CD4-positive, alpha-beta T cell treated with Interleukin-2 at 100 ng/mL for 4 hours (primary cell): ENCODE results near the gene RNF166.

Source experiments
- DNase-seq: peaks from one replicate; pipeline ENCODE4 v3.0.0-alpha.2; 2020; ENCODE audit warnings: low spot score

RNF166 gene, protein sequence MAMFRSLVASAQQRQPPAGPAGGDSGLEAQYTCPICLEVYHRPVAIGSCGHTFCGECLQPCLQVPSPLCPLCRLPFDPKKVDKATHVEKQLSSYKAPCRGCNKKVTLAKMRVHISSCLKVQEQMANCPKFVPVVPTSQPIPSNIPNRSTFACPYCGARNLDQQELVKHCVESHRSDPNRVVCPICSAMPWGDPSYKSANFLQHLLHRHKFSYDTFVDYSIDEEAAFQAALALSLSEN

DNA sequence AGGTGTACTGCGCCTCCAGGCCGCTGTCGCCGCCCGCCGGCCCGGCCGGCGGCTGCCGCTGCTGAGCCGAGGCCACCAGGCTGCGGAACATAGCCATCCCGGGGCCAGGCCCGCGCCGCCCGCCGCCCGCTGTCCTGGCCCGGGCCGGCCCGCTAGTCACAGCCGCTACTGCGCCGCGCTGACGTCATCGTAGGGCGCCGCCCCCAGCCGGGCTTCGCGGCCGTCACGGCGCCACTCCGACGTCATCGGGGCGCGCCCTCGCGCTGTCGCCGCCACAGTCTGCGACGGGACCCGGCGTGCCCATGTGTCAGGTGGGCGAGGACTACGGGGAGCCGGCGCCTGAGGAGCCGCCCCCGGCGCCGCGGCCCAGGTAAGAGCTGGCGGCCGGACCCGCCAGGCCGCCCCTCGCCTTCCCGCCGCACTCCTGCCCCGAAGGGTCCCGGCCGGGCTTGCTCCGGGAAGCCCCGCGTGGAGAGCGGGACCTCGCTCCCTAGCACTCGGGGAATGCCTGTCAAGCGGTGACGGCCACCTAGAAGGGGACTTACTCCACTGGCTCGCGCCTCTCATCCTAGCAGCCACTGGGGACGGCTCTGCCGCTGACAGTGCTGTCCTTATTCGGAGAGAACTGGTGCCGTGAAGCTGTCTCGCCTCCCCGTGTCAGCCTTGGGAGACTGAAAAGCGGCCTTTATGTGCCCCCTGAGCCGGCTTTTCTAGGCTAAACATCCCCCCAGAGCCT, at the start of gene RNF166, which contains the start of gene CTU2:
Gene RNF166 (minus strand): TSS at position 180 of the 736 bp plus-strand sequence. CDS start 83 bp downstream, at position 97.
Gene CTU2 (plus strand): TSS at position 275 of the 736 bp plus-strand sequence. CDS start 28 bp downstream, at position 303.
- DNase-seq, result peak; percentile 87

DNA sequence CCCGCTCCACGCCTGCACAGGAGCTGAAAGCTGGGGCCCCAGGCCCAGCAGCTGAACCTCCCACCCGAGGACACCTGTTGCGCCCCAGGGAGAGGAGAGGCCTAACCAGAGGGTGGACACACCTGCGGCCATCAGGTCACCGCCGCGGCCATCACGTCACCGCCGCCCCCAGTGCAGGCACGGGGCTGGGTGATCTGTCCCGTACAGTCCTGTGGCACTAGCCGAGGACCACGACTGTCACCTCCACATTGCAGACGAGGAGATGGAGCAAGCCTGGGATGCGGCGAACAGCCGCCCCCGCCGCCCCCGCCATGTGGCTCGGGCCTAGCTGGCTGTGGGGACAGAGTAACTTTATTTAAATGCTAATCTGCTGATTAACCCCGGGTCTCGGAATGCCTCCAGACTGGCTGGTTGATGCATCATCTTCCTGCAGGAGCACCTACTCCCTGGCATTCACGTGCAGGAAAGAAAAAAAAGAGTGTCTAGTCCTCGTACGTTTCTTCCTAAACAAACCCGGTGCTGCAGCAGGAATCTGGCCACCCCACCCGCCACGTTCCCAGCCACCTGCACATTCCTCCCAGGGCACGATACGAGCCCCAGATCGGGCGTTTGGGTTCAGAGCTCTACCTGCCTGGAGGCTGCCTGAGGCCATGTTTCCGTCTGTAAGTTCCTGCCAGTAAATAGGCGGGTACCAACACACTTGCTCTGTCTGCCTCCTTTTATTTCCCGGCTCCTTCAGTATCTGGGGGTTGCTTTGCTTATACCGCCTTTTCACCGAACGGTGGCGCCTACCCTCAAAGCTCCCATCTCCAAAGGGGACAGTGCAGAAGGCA, 48.9 kb upstream of the RNF166 start:
- peak; percentile 23 for DNase-seq

DNA sequence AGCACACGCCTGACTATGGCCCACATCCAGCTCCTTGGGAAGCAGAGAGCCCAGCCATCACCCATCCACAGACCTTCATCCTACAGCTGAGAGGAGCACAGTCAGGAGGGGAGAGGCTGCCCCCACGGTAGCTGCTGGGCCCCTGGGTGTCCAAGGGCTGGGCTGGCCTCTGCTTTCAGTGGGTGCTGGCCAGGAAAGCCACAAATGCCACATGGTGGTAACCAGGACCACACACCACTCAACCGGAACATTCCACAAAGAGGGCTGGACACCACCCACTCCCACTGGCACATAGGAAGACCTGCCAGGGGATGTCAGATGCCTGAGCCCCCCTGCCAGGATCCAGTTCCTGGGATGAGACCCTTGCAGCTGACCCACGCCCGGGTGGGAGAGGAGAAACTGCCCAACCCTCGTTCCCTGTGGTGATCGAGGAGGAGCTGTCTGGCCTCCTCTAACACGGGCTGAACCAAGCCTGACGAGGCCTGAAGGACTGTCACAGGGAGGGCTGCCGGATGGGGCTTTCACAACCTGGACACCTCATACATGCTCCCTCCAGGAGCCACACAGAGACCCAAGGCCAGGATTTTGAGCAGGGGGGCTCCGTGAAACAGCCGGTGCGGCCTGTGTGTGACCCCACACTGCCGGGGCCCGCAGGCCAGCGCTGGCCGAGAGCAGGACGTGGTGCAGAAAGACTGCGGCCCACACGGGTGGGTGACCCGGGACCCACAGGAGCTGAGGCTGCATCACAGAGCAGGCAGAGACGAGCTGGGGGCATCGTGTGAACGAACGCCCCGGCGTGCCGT, 48.1 kb upstream of the RNF166 start:
- DNase-seq, result no peak

DNA sequence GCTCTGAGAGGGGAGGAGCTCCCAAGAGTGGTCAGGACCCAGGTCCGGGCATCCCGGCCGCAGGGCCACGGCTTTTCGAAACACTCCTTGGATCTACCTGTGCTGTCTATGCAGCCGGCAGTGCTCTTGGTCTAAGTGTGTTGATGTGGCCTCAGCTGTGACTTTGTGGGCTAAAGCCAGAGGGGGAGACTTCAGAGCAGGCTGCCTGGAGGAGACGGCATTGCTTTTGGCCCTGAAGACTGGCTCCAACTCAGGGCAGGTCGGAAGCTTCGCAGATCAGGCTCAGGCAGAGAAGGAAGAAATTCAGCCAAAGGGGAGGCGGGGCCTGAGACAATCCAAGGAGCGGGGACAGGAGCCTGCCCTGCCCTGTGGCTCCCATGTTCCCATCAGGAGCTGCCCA, 47.4 kb upstream of the RNF166 start:
- DNase-seq, result no peak

DNA sequence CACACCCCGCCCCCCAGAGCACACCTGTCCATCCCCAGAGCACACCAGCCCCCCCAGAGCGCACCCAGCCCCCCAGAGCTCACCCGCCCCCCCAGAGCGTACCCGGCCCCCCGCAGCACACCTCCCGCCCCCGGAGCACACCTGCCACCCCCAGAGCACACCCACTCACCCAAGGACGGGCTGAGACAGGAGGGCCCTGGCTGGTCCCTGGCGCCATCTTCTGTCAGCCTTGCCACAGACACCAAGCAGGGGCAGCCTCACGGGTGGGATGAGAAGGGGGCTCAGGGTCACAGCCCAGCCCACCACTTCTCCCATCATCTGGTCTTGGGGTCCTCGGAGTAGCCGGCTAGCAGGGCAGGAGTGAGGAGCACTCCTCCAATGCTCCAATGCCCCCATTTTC, 47.0 kb upstream of the RNF166 start:
- DNase-seq, result no peak

DNA sequence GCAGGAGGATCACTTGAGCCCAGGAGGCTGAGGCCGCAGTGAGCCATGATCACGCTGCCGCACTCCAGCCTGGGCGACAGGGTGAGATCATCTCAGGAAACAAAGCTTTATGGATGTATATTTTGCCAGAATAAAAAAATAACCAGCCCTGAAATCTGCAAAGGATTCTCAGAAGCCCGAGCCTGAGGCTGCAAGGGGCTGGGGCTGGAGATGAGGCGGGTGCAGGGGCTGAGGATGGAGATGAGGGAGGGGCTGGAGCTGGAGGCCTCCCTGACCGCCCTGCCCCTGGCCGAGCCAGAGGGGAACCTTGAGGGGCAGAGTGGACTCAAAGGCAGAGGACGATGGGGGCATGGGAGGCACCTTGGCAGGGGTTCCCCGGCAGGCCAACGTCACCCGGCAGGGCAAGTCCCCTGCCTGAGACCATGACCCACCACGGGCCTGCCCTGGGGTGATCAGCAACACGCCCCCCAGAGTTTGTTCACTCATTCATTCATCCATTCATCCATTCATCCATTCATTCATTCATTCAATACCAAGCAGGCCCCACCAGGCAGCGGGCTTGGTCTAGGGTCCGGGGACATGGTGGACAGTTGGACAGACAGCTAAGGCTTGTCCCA, 46.3 kb upstream of the RNF166 start:
- no peak for DNase-seq

DNA sequence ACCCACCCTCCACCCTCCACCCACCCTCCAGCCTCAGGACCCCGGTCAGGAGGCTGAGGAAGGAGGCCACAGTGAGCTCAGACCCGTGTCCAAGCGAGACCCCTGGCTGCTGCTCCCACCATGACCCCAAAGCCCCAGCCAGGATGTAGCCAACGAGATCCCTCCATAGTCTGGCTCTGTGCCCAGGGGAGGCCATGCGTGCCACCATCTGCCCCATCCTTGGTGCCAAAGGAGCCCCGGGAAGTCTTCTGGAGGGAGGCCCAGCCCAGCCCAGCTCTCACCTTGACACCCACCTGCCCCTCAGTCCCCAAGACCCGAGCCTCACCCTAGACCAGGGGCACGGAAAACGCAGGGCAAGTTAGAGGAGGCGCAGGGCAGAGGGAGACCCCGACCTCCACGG, 44.6 kb upstream of the RNF166 start:
- no peak for DNase-seq

DNA sequence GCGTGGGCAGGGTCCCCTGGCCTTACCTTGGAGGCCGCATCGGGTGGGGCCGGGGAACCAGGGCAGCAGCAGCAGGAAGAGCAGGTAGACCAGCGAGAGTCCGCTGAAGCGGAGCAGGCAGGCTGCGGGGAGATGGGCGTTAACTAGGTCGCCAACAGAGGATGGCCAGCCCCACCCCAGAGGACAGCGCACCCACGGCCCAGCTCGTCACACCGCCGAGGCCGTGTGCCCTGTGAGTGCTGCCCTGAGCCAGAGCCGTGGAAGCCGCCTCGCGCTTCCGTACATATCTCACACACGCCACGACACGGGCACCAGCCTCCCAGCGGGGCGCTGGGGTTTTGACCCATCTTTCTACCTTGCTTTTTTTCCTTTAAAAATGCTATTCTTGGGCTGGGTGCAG, 43.1 kb upstream of the RNF166 start:
- no peak for DNase-seq

DNA sequence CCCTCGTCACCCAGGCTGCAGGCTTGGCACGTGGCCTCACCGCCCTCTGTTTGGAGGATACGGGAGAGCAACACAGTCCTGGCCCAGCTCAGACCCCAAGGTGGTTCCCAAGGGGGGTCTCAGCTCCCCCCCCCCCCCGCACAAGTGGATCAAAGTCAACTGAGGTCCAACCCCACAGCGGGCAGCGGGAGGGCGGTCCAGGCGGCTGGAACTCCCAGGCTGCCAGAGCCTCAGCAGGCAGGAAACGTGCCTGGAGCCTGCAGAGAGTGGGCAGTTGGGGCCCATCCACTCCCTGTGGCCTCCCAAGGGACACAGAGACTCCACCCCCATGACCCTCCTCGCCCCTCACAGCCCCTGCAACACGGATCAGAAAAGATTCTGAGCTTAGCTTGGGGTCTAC, 42.2 kb upstream of the RNF166 start:
- no peak for DNase-seq

DNA sequence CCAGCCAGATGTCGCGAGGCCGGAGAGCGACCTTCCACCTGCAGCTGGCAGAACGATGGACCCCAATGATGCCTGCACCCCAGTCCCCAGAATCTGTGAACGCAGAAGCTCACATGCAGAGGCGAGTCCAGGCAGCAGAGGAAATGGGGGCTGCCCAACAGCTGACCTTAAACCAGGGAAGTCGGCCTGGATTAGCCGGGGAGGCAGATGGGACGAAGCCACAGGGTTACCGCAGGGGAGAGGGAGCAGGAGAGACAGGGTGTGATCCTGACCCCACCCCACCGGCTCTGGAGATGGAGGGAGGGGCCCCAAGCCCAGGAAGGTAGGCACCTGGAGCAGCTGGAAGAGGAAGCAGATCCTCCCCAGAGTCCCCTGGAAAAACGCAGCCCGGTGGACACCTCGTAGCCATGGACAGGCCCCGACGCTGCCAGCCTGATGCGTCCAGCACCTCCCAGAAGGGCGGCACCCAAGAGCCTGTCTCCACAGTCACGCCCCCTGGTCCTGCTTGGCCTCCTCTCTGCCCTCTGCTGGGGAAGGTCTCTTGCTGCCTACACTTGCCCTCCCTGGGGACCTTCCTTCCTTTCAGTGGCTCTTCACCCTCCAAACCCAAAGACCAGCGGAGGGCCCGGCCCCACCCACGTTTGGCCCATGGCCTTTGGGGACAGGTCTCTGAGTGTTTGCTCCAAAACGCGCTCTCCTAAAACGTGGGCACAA, 41.5 kb upstream of the RNF166 start:
- DNase-seq, result no peak

DNA sequence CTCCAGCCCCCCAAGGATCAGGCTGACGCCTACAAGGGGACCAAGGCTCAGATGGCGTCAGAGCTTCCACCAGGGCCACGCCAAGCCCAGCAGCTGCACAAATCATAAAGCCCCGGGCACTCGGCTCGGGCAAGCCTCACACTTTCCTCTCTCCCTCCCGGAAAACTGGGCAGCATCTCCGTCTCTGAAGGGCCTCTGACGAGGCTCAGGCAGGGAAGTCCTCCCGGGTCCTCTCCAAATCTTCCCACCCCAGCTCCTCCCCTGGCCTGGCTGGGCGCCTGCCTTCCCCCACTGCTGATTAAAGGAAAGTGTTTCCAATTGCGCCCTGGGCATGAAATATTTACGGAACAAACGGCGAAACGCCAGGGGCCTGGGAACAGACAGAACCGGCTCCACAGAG, 40.3 kb upstream of the RNF166 start:
- no peak for DNase-seq

DNA sequence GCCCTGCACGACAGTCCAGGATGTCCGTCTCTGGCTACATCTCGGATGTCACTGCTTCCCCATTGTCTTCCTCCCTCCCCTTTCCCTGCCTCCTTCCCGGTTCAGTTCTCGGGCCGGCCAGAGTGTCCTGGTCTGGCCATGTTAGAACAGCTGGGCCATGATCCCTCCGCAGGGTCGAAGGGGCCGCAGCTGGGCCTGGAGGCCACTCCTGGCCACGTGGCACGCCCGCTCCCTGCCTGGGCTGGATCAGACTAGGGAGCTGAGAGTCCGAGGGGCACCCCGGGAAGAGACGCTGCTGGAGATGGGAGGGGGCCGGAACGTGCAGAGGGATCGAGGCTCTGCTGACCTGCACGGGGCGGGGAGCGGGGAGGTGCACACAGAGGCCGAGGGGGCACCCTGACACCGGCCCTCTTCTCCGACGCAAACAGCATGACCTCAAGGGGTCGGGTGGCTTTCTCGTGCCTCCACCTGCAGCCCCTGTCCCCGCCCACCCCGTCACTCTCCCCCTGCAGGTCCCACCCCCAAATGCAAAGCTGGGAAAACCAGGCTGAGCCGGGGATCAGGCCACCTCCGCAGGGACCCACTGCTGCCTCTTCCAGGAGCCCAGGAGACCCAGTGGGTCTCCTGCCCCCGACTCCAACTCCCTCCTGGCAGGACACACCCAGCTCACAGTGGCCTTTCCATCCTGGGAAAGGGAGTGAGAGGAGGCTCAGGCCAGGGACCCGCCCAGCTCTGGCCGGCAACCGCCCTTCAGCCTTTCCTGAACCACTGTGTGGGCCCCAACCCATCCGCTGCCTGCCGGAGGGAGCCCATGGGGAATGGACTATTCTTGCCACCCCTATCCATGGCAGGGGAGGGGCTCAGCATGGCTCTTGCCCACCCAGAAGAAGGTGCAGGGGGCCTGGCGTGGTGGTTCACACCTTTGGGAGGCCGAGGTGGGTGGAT, 38.6 kb upstream of the RNF166 start:
- no peak for DNase-seq

DNA sequence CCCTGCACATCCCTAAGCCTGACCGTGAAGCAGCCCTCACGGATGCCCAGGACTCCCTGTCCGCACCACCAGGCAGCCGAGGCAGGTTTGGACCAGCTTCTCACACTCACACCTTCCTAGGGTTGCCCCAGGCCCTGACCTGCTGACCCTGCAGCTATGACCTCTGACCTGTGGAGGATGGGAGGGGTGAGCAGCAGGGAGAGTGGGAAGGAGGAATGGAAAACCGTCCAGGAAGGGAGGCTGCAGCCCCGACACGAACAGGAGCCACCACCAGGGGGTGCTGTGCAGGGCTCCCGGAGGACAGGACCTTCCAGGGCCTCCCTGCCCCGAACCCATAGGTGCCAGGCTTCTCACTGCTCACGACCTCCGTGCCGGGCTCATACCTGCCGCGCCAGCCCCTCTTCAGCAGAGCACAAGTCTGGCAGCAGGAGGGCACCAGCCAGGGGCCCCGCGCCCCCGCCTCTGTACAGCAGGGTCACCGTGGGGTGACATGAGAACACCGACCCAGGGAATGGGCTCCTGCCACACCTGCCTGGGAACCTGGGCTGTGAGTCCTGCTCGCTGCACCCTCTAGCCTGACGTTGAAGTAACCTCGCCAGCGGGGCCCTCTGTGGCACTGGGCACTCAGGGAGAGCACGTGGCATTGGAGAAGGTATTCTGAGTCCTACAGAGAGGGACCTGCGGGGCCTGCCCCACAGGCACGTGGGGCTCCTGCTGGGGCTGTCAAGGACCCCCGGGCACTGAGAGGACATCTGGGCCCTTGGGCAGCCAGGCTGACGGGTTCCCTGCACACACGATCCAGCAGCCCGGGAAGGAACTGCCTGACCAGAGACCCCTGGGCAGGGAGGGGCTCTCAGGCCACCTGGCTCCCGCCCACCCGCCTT, 37.7 kb upstream of the RNF166 start:
- DNase-seq, result peak; percentile 71

DNA sequence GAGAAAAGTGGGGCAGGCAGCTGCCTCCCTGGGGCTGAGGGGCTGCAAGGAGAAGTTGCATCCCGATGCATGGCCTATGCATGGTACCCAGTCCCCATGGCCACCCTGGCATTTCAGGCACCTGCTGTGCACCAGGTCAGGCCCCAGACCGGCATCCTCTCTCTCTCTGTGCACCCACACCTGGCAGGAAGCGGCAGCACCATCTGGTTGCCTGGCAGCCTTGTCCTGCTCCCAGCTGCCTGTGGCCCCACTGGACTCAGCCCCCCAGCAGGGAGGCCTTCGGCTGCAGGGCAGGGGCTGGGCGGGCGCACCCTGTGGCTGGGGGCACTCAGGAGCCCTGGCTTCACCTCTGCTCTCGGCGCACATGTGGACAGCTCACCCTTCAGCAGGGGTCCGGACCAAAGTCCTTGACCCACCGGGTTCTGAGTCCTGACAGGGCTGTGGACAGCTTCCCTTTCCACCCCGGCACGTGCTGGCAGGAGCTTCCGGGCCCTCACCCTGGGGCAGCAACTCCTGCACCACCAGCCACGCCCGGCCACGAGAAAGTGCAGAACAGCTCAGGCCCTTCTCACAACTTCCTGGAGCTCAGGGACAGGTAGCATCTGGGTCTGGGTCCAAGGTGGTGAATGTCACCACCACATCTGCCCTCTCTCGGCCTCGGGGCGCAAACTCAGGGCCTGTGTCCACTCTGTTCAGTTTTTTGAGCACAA, 36.8 kb upstream of the RNF166 start:
- DNase-seq, result no peak

DNA sequence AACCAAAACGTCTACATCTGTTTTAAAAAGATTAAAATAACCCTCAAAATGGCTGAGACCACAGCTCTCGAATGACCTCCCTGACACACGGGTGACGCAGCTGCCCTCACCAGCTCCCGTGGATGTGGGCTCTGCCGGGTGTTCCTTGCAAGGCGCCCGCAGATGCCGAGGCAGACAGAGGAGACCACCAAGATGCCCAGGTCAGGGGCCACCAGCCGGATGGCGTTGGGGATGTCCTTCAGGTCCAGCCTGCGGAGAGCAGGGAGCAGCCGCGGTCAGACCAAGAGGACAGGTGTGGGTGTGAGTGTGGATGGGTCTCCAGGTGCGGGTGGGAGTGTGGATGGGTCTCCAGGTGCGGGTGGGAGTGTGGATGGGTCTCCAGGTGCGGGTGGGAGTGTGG, 35.2 kb upstream of the RNF166 start:
- DNase-seq, result no peak

DNA sequence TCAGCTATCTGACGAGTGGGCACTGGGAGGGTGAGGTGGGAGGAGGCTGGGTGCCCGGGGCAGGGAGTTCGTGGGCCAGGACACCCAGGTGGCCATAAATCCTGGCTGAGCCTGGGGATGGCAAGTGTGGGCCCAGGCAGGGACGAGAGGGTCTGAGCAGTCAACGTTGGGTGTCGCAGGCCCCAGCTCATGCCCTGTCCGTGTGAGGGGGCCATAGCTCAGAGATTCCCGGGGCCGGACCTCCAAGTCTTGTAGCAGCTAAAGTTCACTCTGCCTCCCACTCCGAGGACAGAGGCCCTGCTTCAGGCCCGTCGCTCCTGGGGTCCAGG, 34.5 kb upstream of the RNF166 start:
- DNase-seq, result no peak

DNA sequence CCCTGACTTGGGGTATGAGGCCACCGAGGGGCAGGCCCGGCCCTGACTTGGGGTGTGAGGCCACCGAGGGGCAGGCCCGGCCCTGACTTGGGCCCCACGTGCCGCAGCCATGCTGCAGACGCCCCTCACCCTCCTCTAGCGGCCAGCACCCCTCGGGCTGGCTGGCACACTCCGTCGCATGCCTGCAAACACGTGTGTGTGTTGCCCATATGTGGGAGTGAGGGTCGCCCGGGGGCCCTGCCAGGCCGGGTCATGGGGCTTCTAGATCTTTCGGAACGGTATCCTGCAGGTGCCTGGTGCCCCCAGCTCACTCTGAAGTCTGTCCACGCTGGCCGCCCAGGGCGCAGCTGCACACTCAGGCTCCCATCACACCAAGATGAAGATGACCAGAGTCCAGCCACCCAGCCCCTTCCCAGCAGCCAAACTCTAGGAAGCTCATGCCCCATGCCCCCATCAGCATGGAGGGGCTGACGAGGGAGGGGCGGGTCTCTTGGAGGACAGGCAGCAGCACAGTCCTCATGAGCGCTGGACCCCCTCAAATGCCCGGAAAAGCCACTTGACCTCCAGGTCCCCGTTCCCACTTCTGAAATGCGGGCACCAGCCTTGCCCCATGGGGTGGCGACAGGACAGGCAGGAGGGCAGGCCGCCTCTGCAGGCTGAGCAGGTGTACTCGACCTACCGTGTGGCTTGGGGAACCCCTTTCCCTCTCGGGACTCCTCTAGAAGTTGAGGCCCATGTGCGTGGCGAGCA, 33.9 kb upstream of the RNF166 start:
- DNase-seq, result no peak
